GM12878 (cell line): ENCODE data around the gene THBD. TPM values are rescaled to one million over a fixed set of nuclear protein-coding genes. Genes with fewer than 3 reads are reported as not detected.

ENCODE experiments used
- ATF7 ChIP-seq: fragments of 450-650 bp; IDR thresholded peaks from 2 replicates; pipeline ENCODE4 v1.6.1; 2016; ENCODE audit warnings: low read depth, mild to moderate bottlenecking
- E2F4 ChIP-seq: IDR thresholded peaks from 2 replicates; pipeline ENCODE4 v1.6.1; 2012; ENCODE audit warnings: low read depth, low read length, improper control_type of control experiment
- ESRRA ChIP-seq: IDR thresholded peaks from 2 replicates; pipeline ENCODE4 v1.6.1; 2012; ENCODE audit warnings: mild to moderate bottlenecking, low read length, improper control_type of control experiment
- HDAC2 ChIP-seq: fragments of 200-600 bp; sonication (generic); IDR thresholded peaks from 2 replicates; pipeline ENCODE4 v1.6.1; 2017
- KLF5 ChIP-seq: fragments of 450-650 bp; IDR thresholded peaks from 2 replicates; pipeline ENCODE4 v1.6.1; 2014; ENCODE audit warnings: mild to moderate bottlenecking; ENCODE audit not compliant: partially characterized antibody
- REST ChIP-seq: IDR thresholded peaks from 2 replicates; pipeline ENCODE4 v1.6.1; 2012; ENCODE audit warnings: mild to moderate bottlenecking, low read depth, low read length
- TAF1 ChIP-seq: IDR thresholded peaks from 2 replicates; pipeline ENCODE4 v1.6.1; 2011; ENCODE audit warnings: mild to moderate bottlenecking, low read depth, low read length, borderline replicate concordance
- TCF3 ChIP-seq: IDR thresholded peaks from 2 replicates; pipeline ENCODE4 v1.6.1; 2012; ENCODE audit warnings: low read depth, mild to moderate bottlenecking, low read length, borderline replicate concordance; ENCODE audit not compliant: insufficient read depth
- YY1 ChIP-seq: IDR thresholded peaks from 2 replicates; pipeline ENCODE4 v1.6.1; 2011; ENCODE audit warnings: low read depth, mild to moderate bottlenecking, low read length
- ZBTB11 ChIP-seq: fragments of 450-650 bp; formaldehyde crosslinking; IDR thresholded peaks from 2 replicates; pipeline ENCODE4 v1.5.0; 2022; ENCODE audit warnings: mild to moderate bottlenecking, missing genetic modification characterization
- ZBTB40 ChIP-seq: fragments of 450-650 bp; IDR thresholded peaks from 2 replicates; pipeline ENCODE4 v1.6.1; 2016; ENCODE audit warnings: mild to moderate bottlenecking, moderate library complexity, borderline replicate concordance
- polyA plus RNA-seq, 11 experiments: library from polyadenylated mRNA; depleted of rRNA in 4 of 11; unstranded in 6 of 11; stranded (reverse) in 5 of 11; fragments of >200 nt; fragmentation: Nextera tagmentation in 4 of 11; fragmentation: Illumina TruSeq in 1 of 11; extraction: Ambion mirVana in 4 of 11; extraction: Trizol in 1 of 11; gene quantifications; 1 replicate in 1 of 11; 2 replicates in 10 of 11; pipeline versions ENCODE4 v1.2.1 to v1.2.3, GENCODE V29; 2011 to 2016; ENCODE audit warnings: inconsistent platforms in 2 of 11, missing spikeins in 2 of 11, low read depth in 1 of 11
- total RNA-seq, 4 experiments: library from RNA; depleted of rRNA in 3 of 4; stranded (reverse); fragments of >200 nt in 3 of 4; fragmentation: Illumina TruSeq in 1 of 4; extraction: Trizol in 1 of 4; gene quantifications; 2 replicates each; pipeline versions ENCODE4 v1.2.1 to v1.2.3, GENCODE V29; 2013 to 2021

THBD gene
- total and polyA plus RNA-seq, 10 of the 15 experiments (the other 5 are each of a cell fraction or from before 2014, with no cell fraction given) = not detected

GRCh38 chr20:23093613-23094012 lies 44.1 kb upstream of the THBD start (continued):
- TF ChIP-seq ATF7 (no peak), YY1 (no peak), TAF1 (no peak), ESRRA (no peak), ZBTB40 (no peak), HDAC2 (no peak), KLF5 (no peak), TCF3 (no peak), ZBTB11 (no peak), REST (no peak), E2F4 (no peak)
